Gastroesophageal sphincter (tissue), 4 donors: Measurements from ENCODE around the gene CBLN4. TPM values are rescaled to one million over a fixed set of nuclear protein-coding genes. Genes with fewer than 3 reads are reported as not detected.

Experiments used
- ATAC-seq: fragments of 150-250 bp; one replicate; pipeline ENCODE4 v1.9.1; 2016; ENCODE audit warnings: mild to moderate bottlenecking, moderate library complexity
- H3K27ac ChIP-seq, 4 donors: fragments of 200-600 bp; sonication (generic) in 3 of 4; 1 replicate in 3 of 4; 2 replicates in 1 of 4; pipeline ENCODE4 v1.5.1; 2016 to 2019
- H3K27me3 ChIP-seq: fragments of 200-600 bp; sonication (generic); one replicate; pipeline ENCODE4 v1.5.1; 2019
- H3K36me3 ChIP-seq, 2 donors: fragments of 200-600 bp; sonication (generic); one replicate each; pipeline ENCODE4 v1.5.1; 2019; ENCODE audit warnings: control low read depth in 1 of 2
- H3K4me1 ChIP-seq, 3 donors: fragments of 200-600 bp; sonication (generic); 1 replicate in 2 of 3; 2 replicates in 1 of 3; pipeline ENCODE4 v1.5.1; 2016 to 2019; ENCODE audit warnings: control low read depth in 2 of 3
- H3K4me3 ChIP-seq, 2 donors: fragments of 200-600 bp; sonication (generic); one replicate each; pipeline ENCODE4 v1.5.1; 2019; ENCODE audit warnings: mild to moderate bottlenecking in 1 of 2, moderate library complexity in 1 of 2
- H3K9me3 ChIP-seq, 3 donors: fragments of 200-600 bp; sonication (generic); one replicate each; pipeline ENCODE4 v1.5.1; 2017 to 2019; ENCODE audit warnings: control low read depth in 2 of 3
- EP300 ChIP-seq: sonication (generic); formaldehyde crosslinking; IDR thresholded peaks from one replicate; pipeline ENCODE4 v1.6.1; 2017; ENCODE audit warnings: antibody characterized with exemption, mild to moderate bottlenecking
- POLR2A ChIP-seq, 2 donors: fragments of 450-650 bp; IDR thresholded peaks; one replicate each; pipeline ENCODE4 v1.6.1; 2017; ENCODE audit warnings: antibody characterized with exemption in 2 of 2, mild to moderate bottlenecking in 2 of 2, moderate library complexity in 1 of 2
- POLR2AphosphoS5 ChIP-seq: sonication (generic); formaldehyde crosslinking; IDR thresholded peaks from one replicate; pipeline ENCODE4 v1.6.1; 2017; ENCODE audit warnings: antibody characterized with exemption
- WGBS, 2 donors: methylation state at CpG; one replicate each; pipeline ENCODE4 v1.1.5; 2018; ENCODE audit warnings: low coverage in 1 of 2; 5-methylcytosine and 5-hydroxymethylcytosine counted together
- total RNA-seq, 4 donors: library from RNA; depleted of rRNA; stranded (reverse); fragments of >200 nt; gene quantifications; one replicate each; pipeline ENCODE4 v1.1.0, GENCODE V29; 2016
- TF ChIP-seq, protein P1 (sequence below), 4 experiments: fragments of 200-600 bp in 2 of 4; fragments of 450-650 bp in 2 of 4; sonication (generic) in 1 of 4; IDR thresholded peaks; one replicate each; pipeline ENCODE4 v1.5.1; 2017 to 2019; ENCODE audit warnings: antibody characterized with exemption in 4 of 4, mild to moderate bottlenecking in 2 of 4, moderate library complexity in 2 of 4

Gene CBLN4
- total RNA-seq, 4 donors from 2014 or later, result 0.40 TPM; not detected in 3

DNA sequence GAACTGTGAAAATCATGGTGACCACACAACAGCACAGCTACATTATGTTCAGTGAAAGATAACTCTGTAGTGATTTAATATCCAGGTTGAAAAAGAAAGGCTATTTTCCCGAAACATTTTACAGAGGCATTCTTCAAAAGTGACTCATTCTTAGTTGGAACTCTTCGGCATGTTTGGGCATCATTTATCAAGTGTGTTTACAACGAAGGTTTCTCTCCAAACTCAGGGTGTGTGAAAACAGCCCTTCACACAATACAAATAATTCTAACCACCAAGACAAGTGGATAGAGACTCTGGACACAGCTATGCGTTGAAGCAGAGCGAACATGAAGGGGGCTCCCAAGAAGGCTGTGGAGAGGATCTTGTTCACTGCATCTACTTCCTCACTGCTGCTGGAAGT lies 57.6 kb downstream of the CBLN4 start:
- no peak for TF ChIP-seq POLR2A (IDR thresholded peaks at IDR 0.05)
- TF ChIP-seq, protein P1, sequence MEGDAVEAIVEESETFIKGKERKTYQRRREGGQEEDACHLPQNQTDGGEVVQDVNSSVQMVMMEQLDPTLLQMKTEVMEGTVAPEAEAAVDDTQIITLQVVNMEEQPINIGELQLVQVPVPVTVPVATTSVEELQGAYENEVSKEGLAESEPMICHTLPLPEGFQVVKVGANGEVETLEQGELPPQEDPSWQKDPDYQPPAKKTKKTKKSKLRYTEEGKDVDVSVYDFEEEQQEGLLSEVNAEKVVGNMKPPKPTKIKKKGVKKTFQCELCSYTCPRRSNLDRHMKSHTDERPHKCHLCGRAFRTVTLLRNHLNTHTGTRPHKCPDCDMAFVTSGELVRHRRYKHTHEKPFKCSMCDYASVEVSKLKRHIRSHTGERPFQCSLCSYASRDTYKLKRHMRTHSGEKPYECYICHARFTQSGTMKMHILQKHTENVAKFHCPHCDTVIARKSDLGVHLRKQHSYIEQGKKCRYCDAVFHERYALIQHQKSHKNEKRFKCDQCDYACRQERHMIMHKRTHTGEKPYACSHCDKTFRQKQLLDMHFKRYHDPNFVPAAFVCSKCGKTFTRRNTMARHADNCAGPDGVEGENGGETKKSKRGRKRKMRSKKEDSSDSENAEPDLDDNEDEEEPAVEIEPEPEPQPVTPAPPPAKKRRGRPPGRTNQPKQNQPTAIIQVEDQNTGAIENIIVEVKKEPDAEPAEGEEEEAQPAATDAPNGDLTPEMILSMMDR (IDR thresholded peaks at IDR 0.05), result no peak
- TF ChIP-seq POLR2AphosphoS5, result no peak
- TF ChIP-seq EP300, result no peak
- ATAC-seq, result peak; percentile 41
- H3K36me3 ChIP-seq, result no peaks in the 10 kb centered on the region
- WGBS, 2 donors, result 36 to 38% methylated on average over 5 of the region's 5 CpGs
- no peaks in the 10 kb centered on the region for H3K4me1 ChIP-seq
- H3K9me3 ChIP-seq, result no peaks in the 10 kb centered on the region
- H3K4me3 ChIP-seq, result no peak overlapping the region
- no peaks in the 10 kb centered on the region for H3K27me3 ChIP-seq
- no peak overlapping the region for H3K27ac ChIP-seq

Other genes starting within 250 kb of the CBLN4 start
- gene MC3R, start 243.2 kb upstream of the CBLN4 start, total RNA-seq, result not detected